ENCODE measurements around the gene MYLK4.

Gene MYLK4

DNA sequence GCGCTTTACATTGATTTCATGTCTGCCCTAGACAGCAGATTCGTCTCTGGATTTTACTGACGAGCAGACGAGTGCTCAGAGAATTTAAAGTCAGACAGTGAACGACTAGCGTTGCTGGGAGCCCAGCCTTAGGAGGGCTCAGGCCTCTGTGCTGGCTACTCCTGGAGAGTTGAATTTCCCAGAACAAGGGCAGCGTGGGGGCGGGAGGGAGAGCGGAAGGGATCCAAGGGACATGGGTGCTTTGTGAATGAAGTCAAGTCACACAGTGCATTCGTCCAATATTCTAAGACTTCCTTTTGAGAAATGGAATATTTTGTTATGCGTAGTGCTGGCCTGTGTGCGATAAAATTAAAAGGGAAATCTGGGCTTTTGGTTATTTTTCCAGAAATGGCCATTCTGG, 126.5 kb downstream of the MYLK4 start:
- DNase-seq = no peak

DNA sequence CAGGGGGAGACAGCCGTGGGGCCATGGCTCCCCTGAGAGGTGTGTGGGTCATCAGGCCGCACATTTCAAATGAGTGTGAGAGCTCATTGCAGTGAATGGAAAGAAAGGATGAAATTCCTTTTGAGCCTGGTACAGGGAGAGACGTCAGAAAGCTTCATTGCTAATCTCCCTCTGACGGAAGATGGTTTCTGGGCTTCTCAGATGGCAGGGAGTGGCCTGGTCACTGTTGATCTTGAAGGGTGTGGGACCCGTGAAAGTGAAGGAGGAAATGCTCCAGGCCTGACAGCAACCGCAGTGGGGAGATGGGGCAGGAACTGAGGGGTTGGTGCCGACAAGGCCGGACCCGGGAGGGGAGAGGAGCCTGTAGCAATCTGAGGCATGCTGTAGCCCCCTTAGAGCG, 127.4 kb downstream of the MYLK4 start:
- DNase-seq = no peak

DNA sequence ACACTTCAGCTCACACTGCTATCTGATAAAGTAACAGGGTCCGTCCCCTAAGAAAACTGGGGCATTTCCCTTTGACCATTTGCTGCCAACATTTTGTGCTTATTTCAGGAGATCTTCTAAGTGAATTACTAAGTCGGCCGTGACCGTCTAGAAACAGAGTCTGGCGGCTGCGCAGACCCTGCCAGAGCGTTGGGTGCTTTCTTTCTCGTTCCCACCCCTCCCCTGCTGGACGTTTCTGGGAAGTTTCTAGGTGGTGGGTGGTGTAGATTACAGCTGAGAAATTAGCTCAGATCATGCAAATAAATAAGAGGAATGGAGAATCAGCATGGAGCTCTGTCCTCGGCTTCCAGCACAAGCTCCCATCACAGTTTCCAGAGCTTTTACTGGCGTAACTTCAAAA, 128.1 kb downstream of the MYLK4 start:
- no peak for DNase-seq

DNA sequence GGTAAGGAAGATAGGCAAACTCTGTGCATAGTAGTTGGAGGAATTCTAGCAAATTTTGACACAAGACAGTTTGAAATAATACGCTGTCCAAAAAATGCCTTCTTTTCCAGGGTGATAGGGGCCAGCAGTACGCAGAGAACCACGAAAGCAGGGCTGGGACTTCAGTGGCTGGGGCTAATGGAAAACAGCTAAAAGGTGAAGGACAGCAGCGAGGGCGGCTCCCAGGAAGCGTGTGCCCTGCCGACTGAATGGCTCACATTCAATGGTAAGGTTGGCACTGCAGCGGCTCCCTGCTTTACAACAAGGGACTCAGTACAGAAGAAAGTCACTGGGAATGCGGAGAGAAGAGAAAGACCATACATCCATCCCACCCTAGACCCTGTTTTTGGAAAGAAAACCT, 131.1 kb downstream of the MYLK4 start:
- no peak for DNase-seq

DNA sequence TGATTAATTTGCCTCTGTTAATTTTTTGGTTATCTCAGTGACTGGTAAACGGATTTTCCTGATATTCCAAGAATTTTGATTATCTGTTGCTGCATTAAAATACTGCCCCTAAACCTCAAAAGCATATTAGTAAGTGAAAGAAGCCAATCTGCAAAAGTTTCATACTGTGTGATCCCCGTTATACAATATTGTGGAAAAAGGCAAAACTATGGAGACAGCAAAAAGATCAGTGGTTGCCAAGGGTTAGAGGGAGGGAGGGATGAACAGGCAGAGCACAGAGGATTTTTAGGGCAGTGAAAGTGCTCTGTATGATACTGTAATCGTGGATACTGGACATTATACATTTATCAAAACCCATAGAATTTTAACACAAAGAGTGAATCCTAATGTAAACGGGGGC, 133.0 kb downstream of the MYLK4 start:
- no peak for DNase-seq

DNA sequence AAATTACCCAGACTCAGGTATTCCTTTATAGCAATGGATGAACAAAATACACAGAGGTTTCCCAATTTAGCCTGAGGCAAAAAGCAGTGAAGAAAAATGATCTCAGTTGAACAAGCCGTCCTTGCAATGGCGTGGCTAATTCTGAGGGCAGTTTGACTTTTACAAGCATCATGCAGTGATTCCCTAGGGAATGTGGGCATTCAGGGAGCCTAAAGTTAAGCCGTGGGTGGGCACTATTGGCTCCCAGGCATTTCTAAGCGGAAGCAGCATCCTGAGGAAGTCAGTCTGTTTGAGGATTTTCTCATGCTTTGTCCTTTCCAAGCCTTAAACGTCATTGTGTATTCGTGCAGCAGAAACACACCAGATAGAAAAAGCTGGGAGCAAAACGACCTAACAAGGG, 133.9 kb downstream of the MYLK4 start:
- DNase-seq = no peak

DNA sequence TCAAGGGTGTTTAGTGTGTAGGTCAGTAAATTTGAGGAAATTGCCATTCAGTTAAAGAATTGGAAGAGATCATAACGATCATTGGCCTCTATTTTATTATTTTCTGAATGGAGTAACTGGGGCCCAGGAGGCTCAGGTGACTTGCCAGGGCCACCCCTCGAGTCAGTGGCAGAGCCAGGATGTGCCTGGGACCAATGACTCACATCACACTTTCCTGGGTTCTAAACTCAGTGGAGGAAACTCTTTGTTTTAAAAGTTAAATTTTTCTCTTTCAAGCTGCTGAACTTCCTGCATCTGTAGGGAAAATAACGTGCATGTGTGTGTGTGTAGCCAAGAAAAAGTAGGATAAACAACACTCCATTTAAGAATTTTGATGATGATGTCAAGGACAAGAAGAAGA, 135.5 kb downstream of the MYLK4 start:
- DNase-seq = no peak

DNA sequence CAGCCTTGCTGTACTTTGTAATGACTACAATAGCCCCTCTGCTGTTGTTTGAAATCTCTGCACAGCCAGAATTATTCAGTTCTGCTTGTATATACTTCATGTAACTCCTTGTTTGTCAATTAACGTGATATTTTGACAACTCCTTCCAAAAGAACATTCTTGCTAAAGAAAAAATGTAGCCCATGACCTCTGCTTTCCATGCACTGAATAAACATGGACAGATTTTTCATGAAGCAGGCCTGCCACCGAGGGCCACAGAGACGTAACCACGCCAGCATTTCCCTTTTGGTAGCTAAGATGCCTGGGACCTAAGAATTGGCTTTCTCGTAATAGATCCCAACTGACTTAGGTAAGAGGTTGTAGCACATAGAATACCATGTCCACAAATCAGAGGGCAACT, 135.9 kb downstream of the MYLK4 start:
- no peak for DNase-seq

DNA sequence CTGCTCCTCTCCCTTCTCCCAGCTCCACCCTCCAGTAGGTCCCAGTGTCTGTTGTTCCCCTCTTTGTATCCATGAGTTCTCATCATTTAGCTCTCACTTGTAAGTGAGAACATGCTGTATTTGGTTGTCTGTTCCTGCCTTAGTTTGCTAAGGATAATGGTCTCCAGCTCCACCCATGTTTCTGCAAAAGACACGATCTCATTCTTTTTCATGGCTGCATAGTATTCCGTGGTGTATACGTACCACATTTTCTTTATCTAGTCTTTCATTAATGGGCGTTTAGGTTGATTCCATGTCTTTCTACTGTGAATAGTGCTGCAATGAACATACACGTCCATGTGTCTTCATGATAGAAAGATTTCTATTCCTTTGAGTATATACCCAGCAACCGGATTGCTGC, 136.6 kb downstream of the MYLK4 start:
- DNase-seq = no peak
